Activated T-cell treated with anti-CD3 and anti-CD28 coated beads for 24 hours (primary cell): ENCODE measurements around the gene CDC42EP1.
"Not testable (repeated sequence)": the region's sequence is repeated elsewhere in the genome, so short reads cannot be mapped to it uniquely, and the experiment has no call there.

ENCODE experiments used
- DNase-seq: peaks from one replicate; pipeline ENCODE4 v3.0.0-alpha.2; 2020; ENCODE audit warnings: low read depth

CDC42EP1 gene

DNA sequence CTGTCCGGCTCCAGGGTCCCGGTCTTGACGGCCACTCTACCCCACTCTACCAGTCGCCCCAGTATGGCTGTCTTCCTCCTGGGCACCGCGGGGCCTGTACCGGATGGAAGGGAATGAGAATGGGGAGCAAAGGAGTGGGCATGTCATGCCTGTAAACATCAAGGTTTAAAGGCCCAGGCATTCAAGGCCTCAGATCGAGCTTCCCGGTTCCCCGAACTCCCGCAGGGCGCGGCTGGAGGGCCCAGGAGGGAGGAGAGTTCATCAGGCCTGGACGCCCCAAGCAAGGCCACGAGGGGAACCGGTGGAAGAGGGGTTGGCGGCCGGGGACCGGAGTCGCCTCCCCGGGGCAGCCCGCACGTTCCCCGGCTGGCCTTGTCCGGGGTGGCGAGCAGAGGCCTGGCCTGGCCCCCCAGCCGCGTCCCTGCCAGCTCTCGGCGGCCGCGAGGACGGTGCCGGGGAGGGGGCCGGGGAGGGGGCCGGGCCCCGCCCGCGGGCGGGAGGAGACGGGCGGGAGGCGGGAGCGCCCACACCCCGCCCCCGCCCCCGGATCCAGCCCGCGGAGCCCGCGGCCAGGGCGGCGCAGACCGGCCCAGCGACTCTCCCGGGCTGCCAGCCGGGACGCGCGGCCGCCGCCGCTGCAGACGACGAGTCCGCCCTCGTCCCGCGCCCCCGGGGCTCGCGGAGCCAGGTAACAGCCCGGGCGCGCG is at the start of gene CDC42EP1:
Gene CDC42EP1, plus strand, starts transcription at position 580 of the 707 bp plus-strand sequence. CDS start 5,870 bp downstream, outside the sequence.
- no peak for DNase-seq

- DNase-seq: no peak
Measured at GRCh38 chr22:37511395-37512104, 48.7 kb upstream of the CDC42EP1 start.

GRCh38 chr22:37514526-37515051 is 45.7 kb upstream of the CDC42EP1 start:
- no peak for DNase-seq

GRCh38 chr22:37515901-37516300 is 44.4 kb upstream of the CDC42EP1 start:
- DNase-seq: no peak

DNA sequence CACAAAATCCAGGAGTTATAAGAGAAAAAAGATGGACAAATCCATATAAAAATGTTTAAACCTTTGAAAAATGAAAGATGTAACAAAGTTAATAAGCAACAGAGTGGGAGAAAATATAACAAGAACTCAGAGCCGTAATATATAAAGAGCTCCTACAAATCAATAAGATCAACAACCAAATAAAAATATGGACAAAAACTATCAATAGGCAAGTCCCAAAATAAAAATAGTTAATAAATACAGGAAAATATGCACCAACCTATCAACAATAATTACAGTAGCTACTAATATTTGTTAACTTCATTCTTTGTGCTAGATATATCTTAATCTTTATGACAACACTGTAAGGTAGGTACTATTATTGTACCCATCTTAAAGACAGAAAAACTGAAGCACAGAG is 43.8 kb upstream of the CDC42EP1 start:
- no peak for DNase-seq

DNA sequence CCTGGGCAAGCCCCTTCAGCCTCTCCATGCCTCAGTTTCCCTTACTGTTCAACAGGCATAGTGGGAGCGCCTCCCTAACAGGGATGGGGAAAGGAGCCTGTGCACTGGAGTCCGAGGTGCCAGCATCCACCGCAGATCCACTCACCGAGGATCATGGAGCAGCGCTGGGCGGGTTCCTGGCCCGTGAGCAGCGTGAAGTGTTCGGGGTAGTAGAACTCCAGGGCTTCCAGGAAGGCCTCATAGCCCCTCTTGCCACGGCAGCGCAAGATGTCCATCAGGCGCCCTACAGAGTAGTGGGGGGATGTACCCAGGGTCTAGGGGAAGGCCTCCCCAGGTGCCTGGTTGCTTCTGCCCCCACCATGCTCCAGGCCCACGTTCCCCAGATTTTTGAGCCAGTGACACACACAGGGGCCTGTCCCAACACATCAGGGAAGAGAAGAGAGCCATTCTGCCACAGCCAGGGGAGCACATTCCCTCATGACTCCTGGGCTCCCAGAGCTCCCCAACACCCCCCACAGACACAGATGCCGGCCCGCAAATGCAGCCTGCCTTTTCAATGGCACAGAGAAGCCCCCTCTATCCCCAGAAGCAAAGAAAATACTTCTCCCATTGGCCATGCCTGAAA is 42.3 kb upstream of the CDC42EP1 start:
- no peak for DNase-seq

DNA sequence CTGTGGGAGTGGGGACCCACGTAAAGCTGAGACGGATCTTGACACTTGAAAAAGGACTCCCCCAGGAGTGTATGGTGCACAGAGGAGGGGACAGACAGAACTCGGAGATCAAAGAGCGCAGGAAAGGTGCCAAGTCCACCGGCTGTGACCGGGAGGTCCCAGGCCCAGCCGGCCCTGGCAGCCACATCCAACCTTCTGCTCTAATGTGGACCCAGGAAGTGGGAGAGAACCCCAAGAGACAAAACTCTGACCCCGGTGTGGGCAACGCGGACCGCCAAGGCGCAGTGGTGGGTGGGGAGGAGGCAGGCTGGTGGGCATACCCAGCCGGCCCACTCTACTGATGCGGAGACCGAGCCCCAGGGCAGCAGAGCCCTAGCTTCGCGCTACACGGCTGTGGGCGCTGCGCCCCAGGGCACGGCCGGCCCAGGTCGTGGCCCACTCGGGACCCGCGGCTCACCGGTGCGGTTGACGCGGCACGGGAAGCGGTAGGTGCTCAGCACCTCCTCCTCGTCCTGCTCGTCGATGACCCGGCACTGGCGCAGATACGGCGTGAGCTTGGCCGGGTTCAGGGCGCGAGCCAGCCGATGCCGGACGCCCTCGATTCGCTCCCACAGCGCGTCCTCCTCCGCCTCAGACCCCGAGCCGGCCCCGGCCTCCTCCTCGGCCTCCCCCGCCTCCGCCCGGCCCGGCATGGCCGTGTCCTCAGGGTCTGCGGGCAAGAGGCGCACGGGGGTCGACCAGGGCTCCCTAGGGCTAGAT is 41.6 kb upstream of the CDC42EP1 start:
- no peak for DNase-seq

- no peak for DNase-seq
Measured at GRCh38 chr22:37519268-37520195, 40.7 kb upstream of the CDC42EP1 start, which contains the start of gene CARD10. TSS of gene CARD10 (minus strand) at chr22:37519415. CDS start at chr22:37519200, 215 bp downstream.

DNA sequence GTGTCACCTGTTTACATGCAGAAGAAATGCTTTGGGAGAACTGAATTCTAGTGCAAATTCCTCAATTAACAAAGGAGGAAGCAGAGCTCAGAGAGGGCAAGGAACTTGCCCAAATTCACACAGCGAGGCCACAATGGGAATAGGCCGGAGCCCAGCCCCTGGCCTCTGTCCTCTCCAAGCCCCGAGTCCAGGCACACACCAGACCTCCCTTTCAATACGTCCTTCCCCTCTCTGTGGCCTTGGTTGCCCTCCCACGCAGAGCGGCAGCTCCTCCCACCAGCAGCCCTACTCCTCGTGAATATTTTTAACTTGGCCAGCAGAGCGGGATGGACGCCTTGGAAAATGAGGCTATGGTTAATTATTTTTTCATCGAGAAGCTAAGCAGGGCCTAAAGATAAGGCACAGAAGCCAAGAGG is 39.5 kb upstream of the CDC42EP1 start:
- DNase-seq: no peak

DNA sequence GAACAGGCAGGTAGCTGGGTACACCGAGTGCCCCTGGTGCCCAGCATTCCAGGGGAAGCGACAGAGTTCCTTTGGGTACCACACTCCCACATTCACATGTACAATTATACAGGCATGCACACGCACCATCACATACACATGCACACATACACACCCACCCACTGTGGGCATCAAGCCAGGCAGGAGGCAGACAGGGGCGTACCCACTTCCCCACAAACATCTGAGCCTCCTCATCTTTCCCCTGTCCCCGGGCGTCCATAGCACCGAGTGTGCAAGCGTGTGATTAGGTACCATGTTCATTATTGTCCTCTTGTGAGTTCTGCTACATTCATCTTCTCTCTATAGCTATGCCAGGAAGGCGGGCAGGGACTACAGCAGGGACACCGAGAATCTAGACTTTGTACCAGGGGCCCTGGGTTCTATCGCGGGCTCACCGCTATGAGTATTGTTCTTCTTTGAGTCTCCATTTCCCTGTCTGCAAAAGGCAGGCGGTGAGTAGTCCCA is 39.0 kb upstream of the CDC42EP1 start:
- no peak for DNase-seq

DNA sequence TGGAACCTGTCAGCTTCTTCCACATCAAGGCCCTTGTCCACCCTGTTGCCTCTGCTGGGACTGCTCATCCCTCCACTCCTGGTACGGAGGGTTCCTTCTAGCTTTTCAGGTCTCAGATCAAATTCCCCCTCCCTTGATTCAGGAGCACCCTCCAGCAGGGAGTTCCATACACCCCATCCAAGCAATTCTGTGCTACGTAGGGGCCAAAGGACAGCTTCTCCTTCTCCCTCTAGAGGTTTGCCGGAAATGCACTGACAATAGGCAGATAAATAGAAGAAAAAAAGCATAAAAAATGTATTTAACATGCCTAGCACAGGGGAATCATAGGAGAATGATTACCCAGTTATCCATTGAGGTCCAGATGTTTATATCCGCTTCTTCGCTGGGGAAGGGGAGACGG is 37.8 kb upstream of the CDC42EP1 start:
- no peak for DNase-seq

DNA sequence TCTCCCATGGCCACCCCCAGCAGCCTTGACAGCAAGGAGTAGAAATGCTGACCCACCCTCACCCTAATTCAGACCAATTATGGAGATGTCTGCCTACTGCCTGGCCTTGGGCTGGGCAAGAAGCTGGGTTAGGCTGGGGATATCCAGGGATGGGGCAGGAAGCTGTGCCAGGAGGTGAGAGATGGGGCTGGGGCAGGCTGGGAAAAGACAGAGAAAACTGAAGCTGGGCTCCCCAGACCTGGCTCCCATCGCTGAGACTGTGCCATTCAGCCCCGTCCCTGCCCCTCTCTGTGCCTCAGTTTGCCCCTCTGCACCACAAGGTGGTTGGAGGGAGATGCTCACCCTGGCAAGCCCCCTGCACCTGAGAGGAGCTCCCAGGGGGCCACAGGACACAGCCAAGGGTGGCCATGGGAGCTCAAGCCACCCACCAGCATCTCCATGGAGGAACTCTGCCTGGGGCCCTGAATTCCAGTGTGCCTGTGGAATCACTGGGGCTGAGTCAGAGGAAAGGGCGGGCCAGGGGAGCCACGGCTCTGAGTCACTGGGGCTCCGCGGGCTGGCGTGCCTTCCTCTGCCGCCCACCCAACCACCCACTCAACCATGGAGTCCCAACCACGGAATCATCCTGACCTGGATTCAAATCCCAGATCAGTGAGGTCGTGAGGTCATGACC is 35.1 kb upstream of the CDC42EP1 start:
- DNase-seq: no peak

GRCh38 chr22:37525746-37526350 is 34.4 kb upstream of the CDC42EP1 start:
- no peak for DNase-seq

DNA sequence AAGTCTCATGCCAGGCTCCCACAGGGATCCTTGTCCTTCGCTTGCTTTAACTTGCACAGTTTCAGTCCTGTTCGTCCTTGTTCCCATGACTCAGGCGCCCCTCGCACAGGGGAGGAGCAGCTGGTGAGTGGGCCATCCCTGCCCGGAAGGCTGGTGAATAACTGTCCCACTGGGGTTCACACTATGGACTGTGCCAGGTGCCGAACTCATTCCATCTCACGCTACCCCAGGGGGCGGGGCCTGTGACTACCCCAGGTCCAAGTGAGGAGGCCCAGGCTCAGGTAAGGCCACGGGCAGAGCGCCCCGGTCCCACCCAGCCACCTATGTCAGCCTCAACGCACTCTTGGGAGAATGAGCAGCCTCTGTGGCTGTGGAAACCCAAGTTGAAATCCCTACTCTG is 33.9 kb upstream of the CDC42EP1 start:
- DNase-seq: no peak

DNA sequence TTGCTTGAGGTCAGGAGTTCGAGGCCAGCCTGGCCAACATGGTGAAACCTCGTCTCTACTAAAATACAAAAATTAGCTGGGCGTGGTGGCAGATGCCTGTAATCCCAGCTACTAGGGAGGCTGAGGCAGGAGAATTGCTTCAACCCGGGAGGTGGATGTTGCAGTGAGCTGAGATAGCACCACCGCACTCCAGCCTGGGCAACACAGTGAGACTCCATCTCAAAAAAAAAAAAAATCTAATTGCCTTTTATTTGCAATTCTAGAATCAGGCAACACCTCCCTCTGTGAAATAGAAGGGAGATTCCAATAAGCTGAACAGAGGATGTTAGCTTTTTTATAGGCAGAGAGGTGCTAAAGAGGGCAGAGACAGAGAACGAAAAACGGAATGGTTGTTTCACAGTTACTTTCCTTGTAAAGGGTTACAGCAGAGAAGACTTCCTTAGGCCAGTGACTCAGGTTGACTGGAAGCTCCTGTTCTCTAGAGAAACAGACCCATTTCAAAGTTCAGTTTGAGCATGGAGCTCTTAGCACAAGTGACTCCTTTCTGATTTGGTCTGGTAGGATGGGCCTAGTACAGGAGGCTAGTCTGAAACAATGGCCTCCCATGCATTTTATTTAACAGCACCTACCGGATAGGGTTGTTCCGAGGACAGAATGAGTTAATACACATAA is 33.1 kb upstream of the CDC42EP1 start:
- not testable (repeated sequence) for DNase-seq

DNA sequence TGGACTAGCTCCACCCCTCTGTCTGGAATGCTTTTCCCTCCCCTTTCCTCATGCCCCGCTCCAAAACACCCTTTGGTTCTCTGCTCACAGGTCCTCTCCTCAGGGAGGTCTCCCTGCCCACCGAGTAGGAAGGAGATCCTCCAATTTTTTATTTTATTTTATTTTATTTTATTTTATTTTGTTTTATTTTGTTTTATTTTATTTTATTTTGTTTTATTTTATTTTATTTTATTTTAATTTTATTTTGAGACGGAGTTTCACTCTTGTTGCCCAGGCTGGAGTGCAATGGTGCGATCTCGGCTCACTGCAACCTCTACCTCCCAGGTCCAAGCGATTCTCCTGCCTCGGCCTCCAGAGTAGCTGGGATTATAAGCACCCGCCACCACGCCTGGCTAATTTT is 32.3 kb upstream of the CDC42EP1 start:
- not testable (repeated sequence) for DNase-seq

DNA sequence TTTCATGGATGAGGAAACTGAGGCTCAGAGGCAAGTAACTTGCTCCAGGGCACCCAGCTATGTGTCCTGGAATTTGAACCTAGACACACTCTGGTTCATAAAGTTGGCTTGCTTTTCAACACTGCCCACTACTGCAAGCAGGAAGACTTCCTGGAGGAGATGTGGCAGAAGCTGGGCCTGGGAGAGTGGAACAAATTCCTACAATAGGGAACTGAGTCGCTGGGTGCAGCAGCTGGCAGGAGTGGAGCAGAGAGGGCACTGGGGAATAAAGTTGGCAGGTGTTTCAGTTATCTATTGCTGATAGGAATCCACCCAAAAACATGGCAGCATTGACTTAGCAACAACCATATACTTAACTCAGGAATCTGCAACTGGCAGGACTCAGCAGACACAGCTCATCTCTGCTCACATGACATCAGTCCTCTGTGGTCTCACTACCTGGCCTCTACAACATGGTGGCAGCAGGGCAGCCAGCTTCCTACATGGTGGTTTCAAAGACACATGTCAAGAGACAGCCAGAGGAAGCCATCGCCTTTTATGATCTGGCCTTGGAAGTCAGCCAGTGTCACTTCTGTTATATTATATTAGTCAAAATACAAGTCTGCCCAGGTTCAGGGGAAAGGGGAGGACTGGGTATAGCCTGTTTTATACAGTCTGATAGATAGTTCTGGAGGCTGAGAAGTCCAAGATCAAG is 30.5 kb upstream of the CDC42EP1 start:
- no peak for DNase-seq

GRCh38 chr22:37533995-37534394 is 26.3 kb upstream of the CDC42EP1 start:
- no peak for DNase-seq

DNA sequence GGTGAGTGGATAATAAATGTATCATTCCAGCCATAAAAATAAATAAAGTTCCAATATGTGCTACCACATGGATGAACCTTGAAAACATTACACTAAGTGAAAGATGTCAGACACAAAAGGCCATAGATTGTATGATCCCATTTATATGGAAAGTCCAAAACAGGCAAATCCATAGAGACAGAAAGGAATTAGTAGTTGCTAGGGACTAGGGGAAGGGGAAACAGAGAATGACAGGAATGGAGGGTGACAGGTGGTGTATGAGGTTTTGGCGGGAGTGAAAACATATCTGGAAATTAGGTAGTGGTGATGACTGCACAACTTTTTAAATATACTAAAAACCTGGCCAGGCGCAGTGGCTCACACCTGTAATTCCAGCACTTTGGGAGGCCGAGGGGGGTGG is 25.8 kb upstream of the CDC42EP1 start:
- no peak for DNase-seq
